Keratinocyte (primary cell): Measurements from ENCODE around the gene ANXA3. TPM values are rescaled to one million over a fixed set of nuclear protein-coding genes. Genes with fewer than 3 reads are reported as not detected.

ENCODE experiments used
- DNase-seq: peaks from one replicate; pipeline ENCODE4 v3.0.0-alpha.2; 2011; ENCODE audit warnings: low read depth, missing footprints, low spot score
- FAIRE-seq: peaks from 2 replicates; lab custom pipeline; 2011; peaks lifted over from hg19 to GRCh38; lab: Jason Lieb, UNC
- H2AFZ ChIP-seq: 2 replicates; pipeline ENCODE4 v1.6.0; 2012; ENCODE audit warnings: low read length, control low read depth, inconsistent platforms; ENCODE audit not compliant: control insufficient read depth
- H3K27ac ChIP-seq: 2 replicates; pipeline ENCODE4 v1.5.1; 2011; ENCODE audit warnings: low read length; ENCODE audit not compliant: control insufficient read depth, insufficient read depth
- H3K27me3 ChIP-seq: 3 replicates; pipeline ENCODE4 v1.6.0; 2011; ENCODE audit warnings: low read length; ENCODE audit not compliant: control insufficient read depth, insufficient read depth; ENCODE audit errors: extremely low read depth
- H3K36me3 ChIP-seq, 2 experiments: 2 replicates in 1 of 2; 3 replicates in 1 of 2; pipeline ENCODE4 v1.5.1; 2011; ENCODE audit warnings: low read length in 2 of 2, mild to moderate bottlenecking in 1 of 2; ENCODE audit not compliant: control insufficient read depth in 2 of 2, insufficient read depth in 2 of 2; ENCODE audit errors: extremely low read depth in 1 of 2
- H3K4me1 ChIP-seq: 3 replicates; pipeline ENCODE4 v1.5.1; 2011; ENCODE audit warnings: low read length; ENCODE audit not compliant: control insufficient read depth, insufficient read depth; ENCODE audit errors: extremely low read depth
- H3K4me2 ChIP-seq: 3 replicates; pipeline ENCODE4 v1.6.0; 2011; ENCODE audit warnings: low read depth, low read length; ENCODE audit not compliant: control insufficient read depth, insufficient read depth; ENCODE audit errors: extremely low read depth
- H3K4me3 ChIP-seq, 3 experiments: fragments of 200-600 bp in 1 of 3; sonication (generic) in 1 of 3; 2 replicates in 2 of 3; 3 replicates in 1 of 3; pipeline ENCODE4 v1.5.1; 2011 to 2016; ENCODE audit warnings: low read length in 3 of 3, mild to moderate bottlenecking in 3 of 3, control low read depth in 2 of 3, inconsistent platforms in 1 of 3, low read depth in 1 of 3, mixed read lengths in 1 of 3, mixed run types in 1 of 3, moderate library complexity in 1 of 3; ENCODE audit not compliant: control insufficient read depth in 2 of 3, insufficient read depth in 2 of 3; ENCODE audit errors: extremely low read depth in 1 of 3
- H3K79me2 ChIP-seq: 2 replicates; pipeline ENCODE4 v1.6.0; 2012; ENCODE audit warnings: low read length; ENCODE audit not compliant: control insufficient read depth, insufficient read depth
- H3K9ac ChIP-seq: 3 replicates; pipeline ENCODE4 v1.6.0; 2011; ENCODE audit warnings: low read length; ENCODE audit not compliant: control insufficient read depth, insufficient read depth; ENCODE audit errors: extremely low read depth
- H3K9me1 ChIP-seq: 3 replicates; pipeline ENCODE4 v1.6.0; 2011; ENCODE audit warnings: low read length; ENCODE audit not compliant: control insufficient read depth, insufficient read depth; ENCODE audit errors: extremely low read depth
- H3K9me3 ChIP-seq: 2 replicates; pipeline ENCODE4 v1.5.1; 2012; ENCODE audit warnings: low read depth, low read length; ENCODE audit not compliant: control insufficient read depth
- H4K20me1 ChIP-seq: 3 replicates; pipeline ENCODE4 v1.6.0; 2011; ENCODE audit warnings: low read length; ENCODE audit not compliant: control insufficient read depth, insufficient read depth; ENCODE audit errors: extremely low read depth
- EZH2 ChIP-seq: IDR thresholded peaks from one replicate; pipeline ENCODE4 v1.6.1; 2012; ENCODE audit warnings: inconsistent platforms, mild to moderate bottlenecking, low read length, moderate library complexity
- dilution Hi-C: fragments of 300-500 bp; cut with MboI; formaldehyde crosslinking; loops from one replicate; pipeline ENCODE4 v1.7.0; 2020; ENCODE audit warnings: low sequenced_read_pairs; ENCODE audit not compliant: extremely low pct_ligation_motif_present
- polyA plus RNA-seq, 5 experiments: library from polyadenylated mRNA; depleted of rRNA in 3 of 5; stranded (reverse) in 3 of 5; stranded (forward) in 1 of 5; unstranded in 1 of 5; fragments of >200 nt; gene quantifications; 1 replicate in 1 of 5; 2 replicates in 3 of 5; 3 replicates in 1 of 5; pipeline versions ENCODE4 v1.2.1 to v1.2.3, GENCODE V29; 2011 to 2012; ENCODE audit warnings: missing spikeins in 2 of 5, low read depth in 1 of 5, low replicate concordance in 1 of 5
- TF ChIP-seq, protein P1 (sequence below), 3 experiments: IDR thresholded peaks in 1 of 3; conservative IDR thresholded peaks in 1 of 3; optimal IDR thresholded peaks in 1 of 3; 2 replicates in 2 of 3; 3 replicates in 1 of 3; pipeline versions ENCODE3 to v1.5.1; 2011; ENCODE audit warnings: low read length in 3 of 3, mild to moderate bottlenecking in 3 of 3, moderate library complexity in 2 of 3, control low read depth in 1 of 3, inconsistent platforms in 1 of 3; ENCODE audit not compliant: insufficient read depth in 2 of 3; ENCODE audit errors: extremely low read depth in 1 of 3

ANXA3 gene
- polyA plus RNA-seq, 1 donor (not counting 4 experiments of a cell fraction or from before 2014, with no cell fraction given) = 463 TPM

DNA sequence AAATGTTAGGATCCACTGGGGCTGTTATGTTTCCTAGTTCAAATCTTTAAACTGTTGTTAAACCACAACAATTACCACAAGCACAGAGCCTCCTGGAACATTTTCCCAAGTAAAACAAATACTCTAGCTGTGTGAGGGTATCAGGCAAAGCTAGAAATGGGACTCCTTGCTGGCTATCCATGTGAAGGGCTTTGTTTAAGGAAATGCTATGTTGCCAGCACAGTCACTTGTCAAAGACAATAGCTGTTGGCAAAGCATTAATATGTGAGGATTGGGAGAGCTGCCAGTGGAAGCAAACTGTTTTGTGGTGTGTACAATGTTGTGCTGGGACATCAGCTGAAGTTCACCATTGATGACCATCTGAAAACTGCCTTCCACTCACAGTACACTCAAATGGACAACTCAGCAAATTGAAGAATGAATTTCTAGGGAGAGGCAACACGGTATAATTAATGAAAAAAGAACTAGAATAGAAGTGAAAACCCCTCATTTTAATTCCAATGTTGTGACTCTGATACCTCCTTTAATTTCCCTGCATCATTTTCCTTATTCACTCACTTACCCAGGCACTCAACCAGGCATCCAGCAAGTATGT, 100.8 kb downstream of the ANXA3 start:
- no peaks in the 10 kb centered on the region for H3K36me3 ChIP-seq
- no peak overlapping the region for H2AFZ ChIP-seq
- dilution Hi-C loops = no loop called here
- TF ChIP-seq, protein P1, sequence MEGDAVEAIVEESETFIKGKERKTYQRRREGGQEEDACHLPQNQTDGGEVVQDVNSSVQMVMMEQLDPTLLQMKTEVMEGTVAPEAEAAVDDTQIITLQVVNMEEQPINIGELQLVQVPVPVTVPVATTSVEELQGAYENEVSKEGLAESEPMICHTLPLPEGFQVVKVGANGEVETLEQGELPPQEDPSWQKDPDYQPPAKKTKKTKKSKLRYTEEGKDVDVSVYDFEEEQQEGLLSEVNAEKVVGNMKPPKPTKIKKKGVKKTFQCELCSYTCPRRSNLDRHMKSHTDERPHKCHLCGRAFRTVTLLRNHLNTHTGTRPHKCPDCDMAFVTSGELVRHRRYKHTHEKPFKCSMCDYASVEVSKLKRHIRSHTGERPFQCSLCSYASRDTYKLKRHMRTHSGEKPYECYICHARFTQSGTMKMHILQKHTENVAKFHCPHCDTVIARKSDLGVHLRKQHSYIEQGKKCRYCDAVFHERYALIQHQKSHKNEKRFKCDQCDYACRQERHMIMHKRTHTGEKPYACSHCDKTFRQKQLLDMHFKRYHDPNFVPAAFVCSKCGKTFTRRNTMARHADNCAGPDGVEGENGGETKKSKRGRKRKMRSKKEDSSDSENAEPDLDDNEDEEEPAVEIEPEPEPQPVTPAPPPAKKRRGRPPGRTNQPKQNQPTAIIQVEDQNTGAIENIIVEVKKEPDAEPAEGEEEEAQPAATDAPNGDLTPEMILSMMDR (optimal IDR thresholded peaks at IDR 0.05 in 1 of 3, IDR thresholded peaks at IDR 0.05 in 1 of 3, conservative IDR thresholded peaks at IDR 0.05 in 1 of 3; ENCODE audit: extremely low read depth in 1 of 3, insufficient read depth in 2 of 3, low read length in 3 of 3) = no peak
- TF ChIP-seq EZH2 = no peak
- no peak overlapping the region for H3K9ac ChIP-seq
- H4K20me1 ChIP-seq = no peaks in the 10 kb centered on the region
- H3K4me2 ChIP-seq = no peak overlapping the region
- H3K27me3 ChIP-seq = no peaks in the 10 kb centered on the region
- H3K27ac ChIP-seq = no peak overlapping the region
- H3K9me1 ChIP-seq = peaks cover 3% of the 10 kb centered on the region
- no peak overlapping the region for H3K4me3 ChIP-seq
- peaks cover 21% of the 10 kb centered on the region for H3K4me1 ChIP-seq
- H3K9me3 ChIP-seq = no peaks in the 10 kb centered on the region
- H3K79me2 ChIP-seq = no peaks in the 10 kb centered on the region
- DNase-seq (no peak), FAIRE-seq (peak; percentile 67)

DNA sequence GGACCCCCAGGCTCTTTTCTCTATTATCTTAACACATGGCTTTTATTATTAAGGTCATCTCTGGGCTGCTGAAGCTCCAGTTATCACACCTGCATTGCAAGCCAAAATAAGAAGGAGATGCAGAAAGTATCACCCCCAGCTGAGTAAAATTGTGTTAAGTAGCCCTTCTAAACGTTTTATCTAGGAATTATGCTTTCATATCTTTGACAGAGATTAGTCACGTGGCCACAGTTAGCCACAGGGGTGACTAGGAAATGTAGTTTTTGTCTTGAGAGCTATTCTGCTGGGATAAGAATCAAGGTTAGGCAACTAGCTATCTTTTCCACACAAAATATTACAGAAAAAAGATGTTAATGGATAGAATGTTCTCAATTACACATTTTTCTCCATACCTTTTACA, 102.1 kb downstream of the ANXA3 start:
- peaks cover 3% of the 10 kb centered on the region for H3K9me1 ChIP-seq
- no peak overlapping the region for H3K4me3 ChIP-seq
- H3K4me2 ChIP-seq = no peak overlapping the region
- TF ChIP-seq EZH2 = no peak
- TF ChIP-seq, protein P1 (optimal IDR thresholded peaks at IDR 0.05 in 1 of 3, IDR thresholded peaks at IDR 0.05 in 1 of 3, conservative IDR thresholded peaks at IDR 0.05 in 1 of 3; ENCODE audit: extremely low read depth in 1 of 3, insufficient read depth in 2 of 3, low read length in 3 of 3) = no peak
- no peak overlapping the region for H3K27ac ChIP-seq
- H3K9me3 ChIP-seq = no peaks in the 10 kb centered on the region
- DNase-seq (no peak), FAIRE-seq (no peak)
- no peaks in the 10 kb centered on the region for H3K27me3 ChIP-seq
- H3K4me1 ChIP-seq = peaks cover 26% of the 10 kb centered on the region
- no peaks in the 10 kb centered on the region for H4K20me1 ChIP-seq
- no peak overlapping the region for H2AFZ ChIP-seq
- dilution Hi-C loops = no loop called here
- no peaks in the 10 kb centered on the region for H3K36me3 ChIP-seq
- no peak overlapping the region for H3K9ac ChIP-seq
- H3K79me2 ChIP-seq = no peaks in the 10 kb centered on the region
